Spinal cord (tissue), 10 donors: ENCODE data around the gene QRFPR. TPM values are rescaled to one million over a fixed set of nuclear protein-coding genes. Genes with fewer than 3 reads are reported as not detected.
"Not testable (repeated sequence)": the region's sequence is repeated elsewhere in the genome, so short reads cannot be mapped to it uniquely, and the experiment has no call there.

Experiments used
- DNase-seq, 6 donors: peaks; one replicate each; pipeline versions ENCODE4 v3.0.0 to v3.0.0-alpha.2; 2013 to 2015; ENCODE audit warnings: low spot score in 6 of 6, low read depth in 4 of 6
- H3K27ac ChIP-seq: one replicate; pipeline ENCODE4 v1.5.1; 2013; ENCODE audit warnings: low read depth, low read length, control low read depth
- H3K27me3 ChIP-seq: one replicate; pipeline ENCODE4 v1.6.1; 2013; ENCODE audit warnings: low read length; ENCODE audit not compliant: control insufficient read depth, insufficient read depth
- H3K36me3 ChIP-seq: one replicate; pipeline ENCODE4 v1.6.1; 2013; ENCODE audit warnings: low read length; ENCODE audit not compliant: control insufficient read depth, insufficient read depth
- H3K4me1 ChIP-seq: one replicate; pipeline ENCODE4 v1.6.1; 2013; ENCODE audit warnings: low read length; ENCODE audit not compliant: control insufficient read depth, insufficient read depth
- H3K4me3 ChIP-seq: one replicate; pipeline ENCODE4 v1.5.1; 2013; ENCODE audit warnings: low read depth, low read length, control low read depth
- H3K9me3 ChIP-seq: one replicate; pipeline ENCODE4 v1.6.1; 2013; ENCODE audit warnings: low read length; ENCODE audit not compliant: control insufficient read depth, insufficient read depth
- WGBS: methylation state at CpG from one replicate; pipeline ENCODE4 v1.1.5; 2013; ENCODE audit warnings: missing lambda C conversion rate; ENCODE audit not compliant: insufficient coverage; 5-methylcytosine and 5-hydroxymethylcytosine counted together
- polyA plus RNA-seq, 2 donors: library from polyadenylated mRNA; unstranded; fragments of 120-200 nt; gene quantifications; one replicate each; pipeline ENCODE4 v1.2.1, GENCODE V29; 2013; ENCODE audit not compliant: insufficient read length in 2 of 2
- total RNA-seq, 2 donors: library from RNA; depleted of rRNA in 1 of 2; stranded (reverse); fragments of 120-200 nt in 1 of 2; fragments of >200 nt in 1 of 2; gene quantifications; one replicate each; pipeline versions ENCODE4 v1.2.3 to v1.2.4, GENCODE V29; 2013 to 2014
- donor health status: healthy.

Gene QRFPR
- total and polyA plus RNA-seq, 4 donors: 0.90 to 4.4 (median 1.5) TPM

GRCh38 chr4:121321466-121321865 is 59.4 kb downstream of the QRFPR start:
- Histone ChIP-seq H3K9me3 (no peaks in the 10 kb centered on the region), H3K27ac (no peak overlapping the region), H3K4me3 (no peak overlapping the region), H3K36me3 (no peaks in the 10 kb centered on the region), H3K4me1 (no peaks in the 10 kb centered on the region), H3K27me3 (no peaks in the 10 kb centered on the region)
- no CpG with 5 or more reads among the region's 3 CpGs for WGBS
- DNase-seq: peak in 1 of 6 donors; percentile 18

- WGBS: no CpG with 5 or more reads among the region's 2 CpGs
- H3K9me3 ChIP-seq: no peaks in the 10 kb centered on the region
- no peak overlapping the region for H3K4me3 ChIP-seq
- H3K4me1 ChIP-seq: no peaks in the 10 kb centered on the region
- DNase-seq: no peak
- H3K27ac ChIP-seq: no peak overlapping the region
- H3K27me3 ChIP-seq: no peaks in the 10 kb centered on the region
- H3K36me3 ChIP-seq: no peaks in the 10 kb centered on the region
These were observed 64.7 kb downstream of the QRFPR start for GRCh38 chr4:121316091-121316490.

- H3K4me3 ChIP-seq, H3K4me1 ChIP-seq, H3K36me3 ChIP-seq, DNase-seq, H3K27ac ChIP-seq, H3K27me3 ChIP-seq, H3K9me3 ChIP-seq: not testable (repeated sequence)
- WGBS: 69% methylated on average over 2 of the region's 2 CpGs
These were observed 67.4 kb downstream of the QRFPR start for GRCh38 chr4:121313430-121313829.

- H3K4me3 ChIP-seq: no peak overlapping the region
- no peaks in the 10 kb centered on the region for H3K27me3 ChIP-seq
- WGBS: 57% methylated on average over 5 of the region's 7 CpGs
- no peaks in the 10 kb centered on the region for H3K9me3 ChIP-seq
- H3K27ac ChIP-seq: no peak overlapping the region
- H3K4me1 ChIP-seq: no peaks in the 10 kb centered on the region
- no peaks in the 10 kb centered on the region for H3K36me3 ChIP-seq
- no peak for DNase-seq
These were observed 72.0 kb downstream of the QRFPR start for GRCh38 chr4:121308828-121309227.

- no peaks in the 10 kb centered on the region for H3K4me1 ChIP-seq
- no peaks in the 10 kb centered on the region for H3K9me3 ChIP-seq
- H3K27me3 ChIP-seq: no peaks in the 10 kb centered on the region
- no CpG with 5 or more reads among the region's 1 CpG for WGBS
- H3K36me3 ChIP-seq: no peaks in the 10 kb centered on the region
- DNase-seq: no peak
- no peak overlapping the region for H3K4me3 ChIP-seq
- no peak overlapping the region for H3K27ac ChIP-seq
These were observed 72.5 kb downstream of the QRFPR start for GRCh38 chr4:121308328-121308663.

GRCh38 chr4:121307445-121308327 is 73.1 kb downstream of the QRFPR start:
- no peaks in the 10 kb centered on the region for H3K27me3 ChIP-seq
- H3K9me3 ChIP-seq: no peaks in the 10 kb centered on the region
- no peaks in the 10 kb centered on the region for H3K4me1 ChIP-seq
- DNase-seq: no peak
- no peak overlapping the region for H3K27ac ChIP-seq
- 42% methylated on average over 4 of the region's 5 CpGs for WGBS
- no peak overlapping the region for H3K4me3 ChIP-seq
- H3K36me3 ChIP-seq: no peaks in the 10 kb centered on the region

GRCh38 chr4:121306931-121307330 is 73.9 kb downstream of the QRFPR start:
- H3K27ac ChIP-seq: no peak overlapping the region
- no peaks in the 10 kb centered on the region for H3K36me3 ChIP-seq
- H3K4me3 ChIP-seq: no peak overlapping the region
- no peaks in the 10 kb centered on the region for H3K9me3 ChIP-seq
- no peak for DNase-seq
- no CpG with 5 or more reads among the region's 1 CpG for WGBS
- H3K4me1 ChIP-seq: no peaks in the 10 kb centered on the region
- no peaks in the 10 kb centered on the region for H3K27me3 ChIP-seq

- no peaks in the 10 kb centered on the region for H3K36me3 ChIP-seq
- DNase-seq: no peak
- WGBS: no CpG with 5 or more reads among the region's 1 CpG
- no peaks in the 10 kb centered on the region for H3K27me3 ChIP-seq
- H3K27ac ChIP-seq: no peak overlapping the region
- H3K4me1 ChIP-seq: no peaks in the 10 kb centered on the region
- no peaks in the 10 kb centered on the region for H3K9me3 ChIP-seq
- no peak overlapping the region for H3K4me3 ChIP-seq
These were observed 75.9 kb downstream of the QRFPR start for GRCh38 chr4:121304893-121305292.

- no peaks in the 10 kb centered on the region for H3K9me3 ChIP-seq
- no peaks in the 10 kb centered on the region for H3K36me3 ChIP-seq
- H3K27ac ChIP-seq: no peak overlapping the region
- peak in 1 of 6 donors; percentile 61 for DNase-seq
- H3K27me3 ChIP-seq: no peaks in the 10 kb centered on the region
- no CpG with 5 or more reads among the region's 3 CpGs for WGBS
- H3K4me1 ChIP-seq: no peaks in the 10 kb centered on the region
- H3K4me3 ChIP-seq: no peak overlapping the region
These were observed 81.5 kb downstream of the QRFPR start for GRCh38 chr4:121299367-121299766.

- Histone ChIP-seq H3K27me3 (no peaks in the 10 kb centered on the region), H3K27ac (no peak overlapping the region), H3K36me3 (no peaks in the 10 kb centered on the region), H3K4me1 (no peaks in the 10 kb centered on the region), H3K9me3 (no peaks in the 10 kb centered on the region), H3K4me3 (no peak overlapping the region)
- WGBS: 95% methylated on average over 1 of the region's 1 CpG
- DNase-seq: no peak
These were observed 97.5 kb downstream of the QRFPR start for GRCh38 chr4:121283319-121283718.
